ENCODE measurements around the gene HS3ST1.
"Not testable (repeated sequence)": the region's sequence is repeated elsewhere in the genome, so short reads cannot be mapped to it uniquely, and the experiment has no call there.

HS3ST1 gene

GRCh38 chr4:11402192-11402591, 26.5 kb downstream of the HS3ST1 start:
- no peak for DNase-seq (ENCODE audit: low read depth in 2 of 2)

GRCh38 chr4:11399461-11399971, 29.2 kb downstream of the HS3ST1 start:
- no peak for DNase-seq (ENCODE audit: low read depth in 2 of 2)

GRCh38 chr4:11397819-11398610, 30.7 kb downstream of the HS3ST1 start:
- no peak for DNase-seq (ENCODE audit: low read depth in 2 of 2)

GRCh38 chr4:11397146-11397545, 31.5 kb downstream of the HS3ST1 start:
- DNase-seq (ENCODE audit: low read depth in 2 of 2) = no peak

DNA sequence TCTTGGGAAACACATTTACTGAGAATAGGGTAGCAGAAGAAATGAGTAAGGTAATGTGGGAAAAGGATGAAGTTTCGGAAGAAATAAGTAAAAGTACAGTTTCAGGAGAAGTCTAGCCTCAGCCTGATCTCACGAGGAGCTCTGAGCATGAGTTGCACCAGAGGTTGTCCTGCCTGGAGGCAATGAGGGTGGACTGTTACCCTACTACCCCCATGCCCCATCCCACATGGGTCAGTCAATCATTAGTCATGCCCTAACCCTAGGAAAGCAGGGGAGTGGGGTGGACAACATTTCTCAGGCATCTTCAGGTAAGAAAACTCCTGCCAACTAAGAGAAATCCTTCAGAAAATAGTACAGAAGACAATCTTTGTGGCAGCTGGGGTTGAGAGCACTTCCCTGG, 35.1 kb downstream of the HS3ST1 start:
- DNase-seq (ENCODE audit: low read depth in 2 of 2) = no peak

GRCh38 chr4:11384072-11384471, 44.6 kb downstream of the HS3ST1 start:
- not testable (repeated sequence) for DNase-seq (ENCODE audit: low read depth in 2 of 2)

DNA sequence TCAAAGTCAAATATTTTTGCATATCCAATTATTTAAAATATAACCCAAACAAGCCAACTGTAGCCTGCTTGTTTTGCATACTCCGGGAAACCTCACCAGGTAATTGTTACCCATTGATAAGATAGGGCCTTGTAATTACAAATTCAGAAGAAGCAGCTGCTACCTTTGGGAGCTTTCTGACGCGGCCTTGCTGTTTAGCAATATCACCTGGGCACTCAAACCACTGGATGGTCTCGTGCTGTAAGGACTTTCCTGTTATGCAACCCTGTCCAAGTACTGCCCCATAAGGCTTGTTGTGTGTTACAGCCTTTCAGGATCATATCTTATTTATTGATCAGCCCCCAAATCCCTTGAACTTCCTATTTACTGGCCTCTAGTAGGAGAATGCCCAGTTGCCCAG, 52.1 kb downstream of the HS3ST1 start:
- DNase-seq (ENCODE audit: low read depth in 2 of 2) = no peak

GRCh38 chr4:11376146-11376545, 52.5 kb downstream of the HS3ST1 start:
- no peak for DNase-seq (ENCODE audit: low read depth in 2 of 2)

- DNase-seq (ENCODE audit: low read depth in 2 of 2) = no peak
Measured at GRCh38 chr4:11368701-11369115, 60.0 kb downstream of the HS3ST1 start.

- DNase-seq (ENCODE audit: low read depth in 2 of 2) = no peak
Measured at GRCh38 chr4:11367371-11367770, 61.3 kb downstream of the HS3ST1 start.

DNA sequence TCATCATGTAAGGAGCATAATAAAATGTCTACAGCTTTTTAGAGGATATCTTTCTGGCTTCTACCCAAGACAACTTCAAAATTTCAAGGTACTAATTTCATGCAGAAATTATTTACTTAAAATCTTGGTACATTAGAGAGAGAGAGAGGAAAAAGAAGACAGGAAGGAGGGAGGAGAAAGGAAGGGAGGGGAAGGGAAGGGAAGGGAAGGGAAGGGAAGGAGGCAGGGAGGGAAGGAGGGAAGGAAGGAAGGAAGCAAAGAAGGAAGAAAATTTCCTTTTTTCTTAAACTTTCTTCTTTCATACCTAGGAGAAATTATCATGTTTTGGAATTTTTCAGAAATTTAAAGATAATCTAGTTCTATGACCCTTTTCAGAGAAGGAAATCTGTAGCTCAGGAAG, 61.8 kb downstream of the HS3ST1 start:
- DNase-seq (ENCODE audit: low read depth in 2 of 2) = no peak

- DNase-seq (ENCODE audit: low read depth in 2 of 2) = no peak
Measured at GRCh38 chr4:11365039-11365438, 63.7 kb downstream of the HS3ST1 start.

GRCh38 chr4:11359591-11359990, 69.1 kb downstream of the HS3ST1 start:
- no peak for DNase-seq (ENCODE audit: low read depth in 2 of 2)

- no peak for DNase-seq (ENCODE audit: low read depth in 2 of 2)
Measured at GRCh38 chr4:11355226-11355625, 73.5 kb downstream of the HS3ST1 start.

DNA sequence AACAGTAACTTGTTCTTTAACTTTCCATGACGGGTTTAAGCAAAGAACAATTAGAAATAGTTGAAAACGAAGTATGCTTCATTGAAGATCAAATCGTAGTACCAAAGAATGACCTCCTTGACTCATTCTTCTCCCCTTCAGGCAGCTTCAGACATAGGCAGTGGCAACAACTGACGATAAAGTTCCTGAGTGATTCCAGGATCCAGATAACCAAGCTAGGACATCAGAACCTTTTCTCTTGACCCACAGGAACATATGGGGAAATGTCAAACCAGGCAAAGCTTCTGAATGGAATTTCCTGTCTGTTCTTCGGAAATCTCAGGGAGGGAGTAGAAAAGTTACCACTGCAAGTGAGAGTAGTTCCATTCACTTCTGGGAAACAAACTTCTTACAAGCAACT, 74.2 kb downstream of the HS3ST1 start:
- DNase-seq (ENCODE audit: low read depth in 2 of 2) = no peak

- DNase-seq (ENCODE audit: low read depth in 2 of 2) = no peak
Measured at GRCh38 chr4:11348449-11349088, 80.1 kb downstream of the HS3ST1 start.

- no peak for DNase-seq (ENCODE audit: low read depth in 2 of 2)
Measured at GRCh38 chr4:11344916-11345315, 83.8 kb downstream of the HS3ST1 start.

GRCh38 chr4:11343536-11343935, 85.2 kb downstream of the HS3ST1 start:
- DNase-seq (ENCODE audit: low read depth in 2 of 2) = no peak

Data from stimulated activated CD8-positive, alpha-beta memory T cell treated with anti-CD3 and anti-CD28 coated beads, Interleukin-15, amount 100 ng/mL, for 48 hours (primary cell).